ENCODE data around the gene EIF4EBP3. TPM values are rescaled to one million over a fixed set of nuclear protein-coding genes. Genes with fewer than 3 reads are reported as not detected.
A peak's percentile ranks its signal among the peaks of the same experiment; 100 is the strongest.

Gene EIF4EBP3
- total RNA-seq, 6 experiments from 2014 or later = 1.8 to 4.0 (median 2.9) TPM

DNA sequence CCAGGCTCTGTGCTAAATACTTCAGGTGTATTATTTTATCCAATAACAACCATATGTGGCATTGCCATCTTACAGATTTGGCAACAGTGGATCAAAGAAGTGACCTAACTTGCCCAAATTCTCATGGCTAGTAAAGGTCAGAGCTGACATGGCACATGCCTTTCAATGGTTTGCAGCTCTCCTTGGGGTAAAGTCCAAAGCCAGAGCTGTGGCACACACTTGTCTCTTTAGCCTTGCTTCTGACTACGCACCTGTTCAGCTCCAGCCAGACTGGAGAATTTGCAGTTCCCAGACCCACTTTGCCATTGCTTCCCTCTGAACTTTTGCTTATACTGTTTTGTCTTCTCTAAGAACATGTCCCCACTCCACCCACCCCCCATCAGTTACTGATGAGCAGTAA is 23.0 kb downstream of the EIF4EBP3 start:
- no peak overlapping the region for H3K27ac Mint-ChIP-seq
- H3K4me3 Mint-ChIP-seq = no peak overlapping the region
- no peak for DNase-seq
- H3K36me3 Mint-ChIP-seq (ENCODE audit: low read depth) = peaks cover 14% of the 10 kb centered on the region
- H3K4me1 Mint-ChIP-seq (ENCODE audit: low read depth) = peaks cover 19% of the 10 kb centered on the region
- H3K27me3 Mint-ChIP-seq (ENCODE audit: insufficient read depth) = no peaks in the 10 kb centered on the region; the same call in 1 of the 2 replicates
- TF ChIP-seq CTCF (IDR thresholded peaks at IDR 0.05) = no peak
- no peaks in the 10 kb centered on the region for H3K9me3 Mint-ChIP-seq

- TF ChIP-seq CTCF (IDR thresholded peaks at IDR 0.05) = no peak
- no peak for DNase-seq
- no peak overlapping the region for H3K4me3 Mint-ChIP-seq
- H3K27ac Mint-ChIP-seq = no peak overlapping the region
- H3K4me1 Mint-ChIP-seq (ENCODE audit: low read depth) = peaks cover 16% of the 10 kb centered on the region
- H3K36me3 Mint-ChIP-seq (ENCODE audit: low read depth) = peaks cover 10% of the 10 kb centered on the region
- no peaks in the 10 kb centered on the region; the same call in 1 of the 2 replicates for H3K27me3 Mint-ChIP-seq (ENCODE audit: insufficient read depth)
- H3K9me3 Mint-ChIP-seq = no peaks in the 10 kb centered on the region
Observed at GRCh38 chr5:140571105-140571504, 23.6 kb downstream of the EIF4EBP3 start.

- H3K36me3 Mint-ChIP-seq (ENCODE audit: low read depth) = peaks cover 2% of the 10 kb centered on the region; the same call in 1 of the 2 replicates
- H3K4me3 Mint-ChIP-seq = no peak overlapping the region
- peaks cover 21% of the 10 kb centered on the region for H3K4me1 Mint-ChIP-seq (ENCODE audit: low read depth)
- no peaks in the 10 kb centered on the region for H3K27me3 Mint-ChIP-seq (ENCODE audit: insufficient read depth)
- no peak for TF ChIP-seq CTCF (IDR thresholded peaks at IDR 0.05)
- no peak for DNase-seq
- H3K27ac Mint-ChIP-seq = no peak overlapping the region
- H3K9me3 Mint-ChIP-seq = no peaks in the 10 kb centered on the region
Observed at GRCh38 chr5:140573683-140574082, 26.2 kb downstream of the EIF4EBP3 start.

DNA sequence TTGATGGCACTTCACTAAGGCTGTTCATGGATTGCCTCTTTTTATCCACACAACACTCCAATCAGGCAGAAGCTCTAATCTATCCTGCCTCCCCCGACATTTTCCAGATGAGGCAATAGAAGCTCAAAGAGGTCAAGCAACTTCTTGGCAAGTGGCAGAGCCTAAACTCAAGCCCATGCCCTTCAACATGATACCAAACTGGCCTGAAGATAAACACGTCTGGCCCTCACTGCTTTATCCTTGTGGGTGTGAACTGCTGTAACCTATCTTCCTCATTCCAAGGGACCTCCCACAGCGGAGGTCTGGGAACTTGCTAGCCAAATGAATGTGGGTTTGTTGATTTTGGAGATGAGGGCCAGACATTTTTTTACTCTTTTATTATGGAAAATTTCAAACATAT is 26.7 kb downstream of the EIF4EBP3 start:
- no peak for TF ChIP-seq CTCF (IDR thresholded peaks at IDR 0.05)
- DNase-seq = no peak
- Mint-ChIP-seq H3K27me3 (ENCODE audit: insufficient read depth) (no peaks in the 10 kb centered on the region), H3K4me3 (no peak overlapping the region), H3K9me3 (no peaks in the 10 kb centered on the region), H3K36me3 (ENCODE audit: low read depth) (no peaks in the 10 kb centered on the region), H3K27ac (no peak overlapping the region), H3K4me1 (ENCODE audit: low read depth) (peaks cover 21% of the 10 kb centered on the region)

DNA sequence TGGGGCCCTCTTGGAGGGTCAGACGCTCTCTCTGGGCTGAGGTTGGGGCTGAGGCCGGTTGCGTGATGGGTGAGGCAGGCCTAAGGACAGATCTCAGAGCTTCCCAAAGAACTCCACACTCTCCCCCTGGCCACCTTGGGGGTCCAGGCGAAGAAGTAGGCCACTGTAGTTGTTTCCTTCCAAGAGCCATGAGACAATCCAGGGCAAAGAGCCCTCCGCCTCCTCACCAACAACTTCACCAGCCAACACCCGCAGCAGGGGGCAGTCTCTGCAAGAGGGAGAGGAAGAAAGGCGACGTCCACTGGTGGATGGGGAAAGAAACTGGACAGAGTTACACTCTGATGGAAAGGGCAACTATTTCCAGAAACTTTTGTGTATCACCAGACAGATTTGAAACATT is 27.8 kb downstream of the EIF4EBP3 start:
- Mint-ChIP-seq H3K9me3 (no peaks in the 10 kb centered on the region), H3K4me3 (no peak overlapping the region), H3K27ac (no peak overlapping the region), H3K4me1 (ENCODE audit: low read depth) (peaks cover 21% of the 10 kb centered on the region), H3K36me3 (ENCODE audit: low read depth) (no peaks in the 10 kb centered on the region), H3K27me3 (ENCODE audit: insufficient read depth) (no peaks in the 10 kb centered on the region)
- peak; percentile 40 for DNase-seq
- peak; percentile 74 for TF ChIP-seq CTCF (IDR thresholded peaks at IDR 0.05)

DNA sequence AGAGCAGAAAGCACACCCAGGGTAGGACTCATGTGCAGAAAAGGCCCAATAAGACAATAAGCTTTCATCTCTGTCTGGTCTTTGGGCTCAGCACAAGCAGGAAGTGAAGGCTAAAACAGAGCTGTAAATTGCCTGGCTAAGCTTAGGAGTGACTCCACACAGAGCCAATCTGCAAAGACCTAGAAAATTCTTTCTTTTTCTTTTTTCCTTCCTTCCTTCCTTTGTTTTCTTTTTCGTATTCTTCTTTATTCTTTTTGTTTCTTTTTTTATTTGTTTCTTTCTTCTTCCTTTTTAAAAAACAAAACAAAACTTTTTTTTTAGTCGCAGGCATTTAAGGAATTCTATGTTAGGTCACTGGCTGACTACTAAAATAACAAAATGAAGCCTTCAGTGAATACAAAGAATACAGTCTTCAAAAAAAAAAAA is 29.3 kb downstream of the EIF4EBP3 start:
- Mint-ChIP-seq H3K4me3 (peak overlapping the region; percentile 51), H3K27ac (peak overlapping the region; percentile 65), H3K9me3 (no peaks in the 10 kb centered on the region), H3K27me3 (ENCODE audit: insufficient read depth) (peaks cover 1% of the 10 kb centered on the region; the same call in 1 of the 2 replicates), H3K36me3 (ENCODE audit: low read depth) (no peaks in the 10 kb centered on the region), H3K4me1 (ENCODE audit: low read depth) (peaks cover 21% of the 10 kb centered on the region)
- no peak for DNase-seq
- no peak for TF ChIP-seq CTCF (IDR thresholded peaks at IDR 0.05)
